Activated CD4-positive, alpha-beta T cell treated with anti-CD3 and anti-CD28 coated beads, Interleukin-2, amount 10 ng/mL, durations not matched to agents 24 days and 14 days (primary cell): ENCODE results near the gene MRPL11. TPM values are rescaled to one million over a fixed set of nuclear protein-coding genes. Genes with fewer than 3 reads are reported as not detected.

Source experiments
- total RNA-seq: library from RNA; stranded (reverse); gene quantifications from 2 replicates; pipeline ENCODE4 v1.2.3, GENCODE V29; 2022

Gene MRPL11
- total RNA-seq, 1 donor from 2014 or later: 102 TPM

Other genes with a start within 250 kb of the MRPL11 start
- 56.6 and 57.0 TPM in 2 replicates for gene KLC2, start 181.1 kb downstream of the MRPL11 start, total RNA-seq
- 117 and 123 TPM in 2 replicates for gene RAB1B, start 170.2 kb downstream of the MRPL11 start, total RNA-seq
- 1.0 and 2.7 TPM in 2 replicates for gene CNIH2, start 160.7 kb downstream of the MRPL11 start, total RNA-seq
- 108 and 119 TPM in 2 replicates for gene YIF1A, start 149.7 kb downstream of the MRPL11 start, total RNA-seq
- gene TMEM151A, start 147.0 kb downstream of the MRPL11 start, total RNA-seq: not detected in 2 replicates
- gene CD248, start 121.8 kb downstream of the MRPL11 start, total RNA-seq: not detected in 2 replicates
- gene RIN1, start 102.4 kb downstream of the MRPL11 start, total RNA-seq: 0.99 and 1.1 TPM in 2 replicates
- gene BRMS1, start 93.7 kb downstream of the MRPL11 start, total RNA-seq: 55.6 and 58.4 TPM in 2 replicates
- gene B4GAT1, start 91.2 kb downstream of the MRPL11 start, total RNA-seq: 10.8 and 11.1 TPM in 2 replicates
- 17.4 and 18.9 TPM in 2 replicates for gene SLC29A2, start 67.1 kb downstream of the MRPL11 start, total RNA-seq
- gene NPAS4, start 17.8 kb downstream of the MRPL11 start, total RNA-seq: 0.09 TPM in 1 of 2 replicates, not detected in the other
- 16.1 and 18.3 TPM in 2 replicates for gene PELI3, start 28.1 kb upstream of the MRPL11 start, total RNA-seq
- 97.1 and 106 TPM in 2 replicates for gene DPP3, start 41.6 kb upstream of the MRPL11 start, total RNA-seq
- 17.6 and 18.3 TPM in 2 replicates for gene BBS1, start 71.8 kb upstream of the MRPL11 start, total RNA-seq
- gene ZDHHC24, start 107.2 kb upstream of the MRPL11 start, total RNA-seq: 12.2 and 13.9 TPM in 2 replicates
- 0.07 TPM in 2 replicates for gene ACTN3, start 108.1 kb upstream of the MRPL11 start, total RNA-seq
- 0.68 and 1.2 TPM in 2 replicates for gene CTSF, start 129.8 kb upstream of the MRPL11 start, total RNA-seq
- 0.19 and 0.21 TPM in 2 replicates for gene CCDC87, start 154.2 kb upstream of the MRPL11 start, total RNA-seq
- 28.3 and 31.4 TPM in 2 replicates for gene CCS, start 154.3 kb upstream of the MRPL11 start, total RNA-seq
- 209 and 214 TPM in 2 replicates for gene RBM14, start 177.8 kb upstream of the MRPL11 start, total RNA-seq
- gene RBM4, start 199.9 kb upstream of the MRPL11 start, total RNA-seq: 109 and 133 TPM in 2 replicates
- 15.6 and 16.0 TPM in 2 replicates for gene RBM4B, start 239.0 kb upstream of the MRPL11 start, total RNA-seq